Left ventricle myocardium inferior (tissue), 1 donor: ENCODE results near the gene COLGALT1. TPM values are rescaled to one million over a fixed set of nuclear protein-coding genes. Genes with fewer than 3 reads are reported as not detected.
"Not testable (repeated sequence)": the region's sequence is repeated elsewhere in the genome, so short reads cannot be mapped to it uniquely, and the experiment has no call there.

Source experiments
- DNase-seq: peaks from one replicate; pipeline ENCODE4 v3.0.0-alpha.2; 2020
- H3K27ac ChIP-seq: fragments of 200-600 bp; replicated peaks from 2 replicates; pipeline ENCODE4 v1.8.0; 2021
- H3K27me3 ChIP-seq: fragments of 200-600 bp; 2 replicates; pipeline ENCODE4 v1.8.0; 2021; ENCODE audit warnings: low read depth
- H3K36me3 ChIP-seq: fragments of 200-600 bp; 2 replicates; pipeline ENCODE4 v1.8.0; 2021
- H3K4me1 ChIP-seq: fragments of 200-600 bp; 2 replicates; pipeline ENCODE4 v1.8.0; 2021
- H3K4me3 ChIP-seq: fragments of 200-600 bp; 2 replicates; pipeline ENCODE4 v1.8.0; 2021; ENCODE audit warnings: mild to moderate bottlenecking, moderate library complexity
- H3K9me3 ChIP-seq: fragments of 200-600 bp; replicated peaks from 2 replicates; pipeline ENCODE4 v1.8.0; 2021
- intact Hi-C: fragments of 100-400 bp; cut with micrococcal nuclease; formaldehyde crosslinking; loops from one replicate; pipeline ENCODE4 v1.11.0; 2022
- total RNA-seq: library from RNA; stranded (reverse); fragmentation: NEBNext Ultra II Directional; extraction: Animal tissue kit (Norgen Biotek cat#: 25700); gene quantifications from one replicate; pipeline ENCODE4 v1.2.1, GENCODE V29; 2021
- TF ChIP-seq, protein P1 (sequence below): fragments of 200-600 bp; IDR thresholded peaks from 2 replicates; pipeline ENCODE4 v1.8.0; 2021; ENCODE audit warnings: antibody characterized with exemption, mild to moderate bottlenecking, borderline replicate concordance
- donor health status: DM: no; HTN: yes; CAD: no; lungs with severe emphysema.

The COLGALT1 gene
- total RNA-seq, 1 donor from 2014 or later, result 31.2 TPM

DNA sequence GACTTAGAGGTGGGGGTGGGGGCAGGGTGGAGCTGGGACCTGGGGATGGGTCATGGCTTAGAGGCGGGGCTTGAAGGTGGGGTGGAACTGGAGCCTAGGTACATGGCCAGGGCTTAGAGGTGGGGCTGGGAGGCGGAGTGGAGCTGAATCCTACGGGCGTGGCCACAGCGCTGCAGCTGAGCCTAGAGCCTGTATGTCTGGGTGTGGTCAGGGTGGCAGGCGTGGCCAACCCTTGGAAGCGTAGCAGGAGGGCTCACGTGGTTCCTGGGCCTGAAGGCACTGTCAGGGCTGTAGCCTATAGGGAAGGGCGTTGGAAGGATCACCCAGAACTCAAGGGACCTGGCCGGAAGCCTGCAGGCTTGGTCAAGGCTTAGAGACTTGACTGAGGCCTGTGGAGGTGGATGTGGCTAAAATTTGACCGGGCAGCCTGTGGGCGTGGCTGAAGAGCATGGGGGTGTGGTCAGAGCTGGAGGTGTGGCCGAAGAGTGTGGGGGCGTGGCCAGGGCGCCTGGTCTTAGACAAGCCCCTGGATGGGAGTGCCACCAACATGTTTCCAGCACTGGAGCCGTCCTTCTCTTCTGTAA lies 24.3 kb downstream of the COLGALT1 start:
- Histone ChIP-seq H3K4me1 (no peaks in the 10 kb centered on the region), H3K27me3 (no peaks in the 10 kb centered on the region), H3K9me3 (no peaks in the 10 kb centered on the region), H3K36me3 (peaks cover 69% of the 10 kb centered on the region), H3K27ac (peak overlapping the region; percentile 27), H3K4me3 (no peak overlapping the region)
- DNase-seq, result peak; percentile 38
- intact Hi-C loops, result no loop called here
- TF ChIP-seq, protein P1, sequence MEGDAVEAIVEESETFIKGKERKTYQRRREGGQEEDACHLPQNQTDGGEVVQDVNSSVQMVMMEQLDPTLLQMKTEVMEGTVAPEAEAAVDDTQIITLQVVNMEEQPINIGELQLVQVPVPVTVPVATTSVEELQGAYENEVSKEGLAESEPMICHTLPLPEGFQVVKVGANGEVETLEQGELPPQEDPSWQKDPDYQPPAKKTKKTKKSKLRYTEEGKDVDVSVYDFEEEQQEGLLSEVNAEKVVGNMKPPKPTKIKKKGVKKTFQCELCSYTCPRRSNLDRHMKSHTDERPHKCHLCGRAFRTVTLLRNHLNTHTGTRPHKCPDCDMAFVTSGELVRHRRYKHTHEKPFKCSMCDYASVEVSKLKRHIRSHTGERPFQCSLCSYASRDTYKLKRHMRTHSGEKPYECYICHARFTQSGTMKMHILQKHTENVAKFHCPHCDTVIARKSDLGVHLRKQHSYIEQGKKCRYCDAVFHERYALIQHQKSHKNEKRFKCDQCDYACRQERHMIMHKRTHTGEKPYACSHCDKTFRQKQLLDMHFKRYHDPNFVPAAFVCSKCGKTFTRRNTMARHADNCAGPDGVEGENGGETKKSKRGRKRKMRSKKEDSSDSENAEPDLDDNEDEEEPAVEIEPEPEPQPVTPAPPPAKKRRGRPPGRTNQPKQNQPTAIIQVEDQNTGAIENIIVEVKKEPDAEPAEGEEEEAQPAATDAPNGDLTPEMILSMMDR, result no peak

DNA sequence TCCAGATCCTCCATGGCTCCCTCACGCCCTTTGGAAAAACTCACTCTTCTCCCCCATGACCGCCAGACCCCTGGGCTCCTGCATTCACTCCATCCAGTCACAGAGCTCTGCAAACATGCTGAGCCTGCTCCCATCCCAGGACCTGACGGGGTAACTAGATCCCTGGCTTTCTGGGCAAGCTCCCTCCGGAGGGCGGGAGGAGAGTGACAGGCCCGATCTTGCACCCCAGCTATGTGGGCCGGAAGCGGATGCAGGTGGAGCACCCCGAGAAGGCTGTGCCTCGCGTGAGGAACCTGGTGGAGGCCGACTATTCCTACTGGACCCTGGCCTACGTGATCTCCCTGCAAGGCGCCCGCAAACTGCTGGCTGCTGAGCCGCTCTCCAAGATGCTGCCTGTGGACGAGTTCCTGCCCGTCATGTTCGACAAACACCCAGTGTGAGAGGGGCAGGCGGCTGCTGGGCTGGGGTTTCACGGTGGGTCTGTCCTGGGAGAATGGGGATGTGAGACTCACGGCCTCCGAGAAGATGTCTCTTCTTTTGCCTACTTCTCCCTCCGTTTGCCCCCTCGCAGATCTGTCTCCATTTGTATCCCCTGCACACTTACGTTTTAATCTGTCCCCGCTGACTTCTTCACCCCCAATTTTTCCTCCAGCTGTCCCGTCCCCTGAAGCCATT lies 25.2 kb downstream of the COLGALT1 start:
- TF ChIP-seq, protein P1, result no peak
- H3K27me3 ChIP-seq, result no peaks in the 10 kb centered on the region
- peaks cover 61% of the 10 kb centered on the region for H3K36me3 ChIP-seq
- no peaks in the 10 kb centered on the region for H3K4me1 ChIP-seq
- intact Hi-C loops, result no loop called here
- no peaks in the 10 kb centered on the region for H3K9me3 ChIP-seq
- H3K4me3 ChIP-seq, result no peak overlapping the region
- DNase-seq, result no peak
- H3K27ac ChIP-seq, result no peak overlapping the region

DNA sequence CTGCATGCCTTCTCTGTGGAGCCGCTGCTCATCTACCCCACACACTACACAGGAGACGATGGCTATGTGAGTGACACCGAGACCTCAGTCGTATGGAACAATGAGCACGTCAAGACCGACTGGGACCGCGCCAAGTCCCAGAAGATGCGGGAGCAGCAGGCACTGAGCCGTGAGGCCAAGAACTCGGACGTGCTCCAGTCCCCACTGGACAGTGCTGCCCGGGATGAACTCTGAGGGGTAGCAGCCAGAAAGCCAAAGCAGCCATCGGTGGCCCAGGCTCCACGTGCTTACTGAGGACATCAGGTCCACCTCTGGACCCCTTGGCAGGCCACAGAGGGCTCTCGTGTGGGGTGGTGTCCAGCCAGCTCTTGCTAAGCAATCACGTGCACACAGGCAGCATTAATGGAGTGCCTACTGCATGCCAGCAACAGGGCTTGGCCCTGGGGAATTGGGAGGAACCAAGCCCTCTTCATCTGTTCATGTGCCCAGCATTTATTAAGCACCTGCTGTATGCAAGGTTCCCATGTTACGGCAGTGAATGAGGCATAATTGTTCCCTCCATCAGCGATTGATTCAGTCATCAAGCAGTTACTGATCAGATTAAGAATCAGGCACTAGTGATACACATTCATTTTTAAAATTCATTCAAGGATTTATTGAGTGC lies 25.9 kb downstream of the COLGALT1 start:
- no peak overlapping the region for H3K27ac ChIP-seq
- H3K36me3 ChIP-seq, result peaks cover 55% of the 10 kb centered on the region
- intact Hi-C loops, result no loop called here
- TF ChIP-seq, protein P1, result no peak
- DNase-seq, result no peak
- H3K9me3 ChIP-seq, result no peaks in the 10 kb centered on the region
- no peaks in the 10 kb centered on the region for H3K4me1 ChIP-seq
- H3K4me3 ChIP-seq, result no peak overlapping the region
- no peaks in the 10 kb centered on the region for H3K27me3 ChIP-seq

DNA sequence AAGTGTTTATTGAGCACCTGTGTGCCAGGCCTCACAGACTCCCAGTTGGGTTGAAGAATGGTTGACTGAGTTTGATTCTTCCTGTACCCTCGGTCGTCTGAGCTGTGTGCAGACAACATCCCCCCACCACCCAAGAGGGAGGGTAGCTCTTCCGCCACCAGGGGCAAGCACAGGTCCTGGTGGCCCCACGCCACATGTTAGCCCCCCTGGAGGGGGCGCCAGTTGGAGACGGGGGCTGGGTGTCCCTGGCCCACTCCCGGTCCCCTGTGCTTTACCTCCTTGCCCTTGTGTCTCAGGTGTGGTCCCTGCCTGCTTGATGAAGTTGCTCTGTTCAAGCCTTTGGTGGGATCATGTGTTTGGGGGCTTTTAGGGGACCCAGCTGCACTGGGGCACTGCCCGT lies 27.2 kb downstream of the COLGALT1 start:
- TF ChIP-seq, protein P1, result no peak
- Histone ChIP-seq H3K27me3 (no peaks in the 10 kb centered on the region), H3K4me1 (no peaks in the 10 kb centered on the region), H3K4me3 (no peak overlapping the region), H3K9me3 (no peaks in the 10 kb centered on the region), H3K36me3 (peaks cover 47% of the 10 kb centered on the region), H3K27ac (no peak overlapping the region)
- intact Hi-C loops, result no loop called here
- no peak for DNase-seq

DNA sequence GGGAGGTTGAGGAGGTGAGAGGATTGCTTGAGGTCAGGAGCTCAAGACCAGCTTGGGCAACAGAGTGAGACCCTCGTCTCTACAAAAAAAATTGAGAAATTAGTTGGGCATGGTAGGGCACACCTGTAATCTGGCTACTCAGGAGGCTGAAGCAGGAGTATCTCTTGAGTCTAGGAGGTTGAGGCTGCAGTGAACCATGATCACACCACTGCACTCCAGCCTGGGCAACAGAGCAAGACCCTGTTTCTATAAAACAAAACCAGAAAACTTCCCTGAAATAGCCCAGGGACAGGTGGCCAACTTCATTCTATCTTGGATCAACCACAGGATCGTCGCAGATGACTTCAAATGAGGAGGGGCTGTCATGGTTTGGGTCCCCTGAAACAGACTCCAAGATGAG lies 28.7 kb downstream of the COLGALT1 start:
- Histone ChIP-seq H3K36me3 (peaks cover 32% of the 10 kb centered on the region), H3K27me3 (peaks cover 2% of the 10 kb centered on the region), H3K9me3 (no peaks in the 10 kb centered on the region), H3K4me3 (no peak overlapping the region), H3K4me1 (no peaks in the 10 kb centered on the region), H3K27ac (no peak overlapping the region)
- TF ChIP-seq, protein P1, result no peak
- no peak for DNase-seq
- intact Hi-C loops, result no loop called here

DNA sequence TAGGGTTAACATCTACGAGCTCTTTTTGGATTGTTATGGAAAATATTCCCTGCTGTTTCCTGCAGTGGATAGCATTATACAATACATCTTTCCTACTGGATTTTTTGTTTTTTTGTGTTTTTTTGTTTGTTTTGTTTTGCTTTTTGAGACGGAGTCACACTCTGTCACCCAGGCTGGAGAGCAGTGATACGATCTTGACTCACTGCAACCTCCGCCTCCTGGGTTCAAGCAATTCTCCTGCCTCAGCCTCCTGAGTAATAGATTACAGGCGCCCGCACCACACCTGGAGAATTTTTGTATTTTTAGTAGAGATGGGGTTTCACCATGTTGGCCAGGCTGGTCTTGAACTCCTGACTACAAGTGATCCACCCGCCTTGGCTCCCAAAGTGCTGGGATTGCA lies 29.9 kb downstream of the COLGALT1 start:
- intact Hi-C loops, H3K4me3 ChIP-seq, H3K9me3 ChIP-seq, H3K4me1 ChIP-seq, DNase-seq, H3K27ac ChIP-seq: not testable (repeated sequence)
- Histone ChIP-seq H3K36me3 (peaks cover 24% of the 10 kb centered on the region), H3K27me3 (peaks cover 14% of the 10 kb centered on the region)
